ENCODE results near the gene GBF1. TPM values are rescaled to one million over a fixed set of nuclear protein-coding genes. Genes with fewer than 3 reads are reported as not detected.

The GBF1 gene
- total RNA-seq, 4 donors from 2014 or later = 10.9 to 45.4 (median 23.9) TPM

DNA sequence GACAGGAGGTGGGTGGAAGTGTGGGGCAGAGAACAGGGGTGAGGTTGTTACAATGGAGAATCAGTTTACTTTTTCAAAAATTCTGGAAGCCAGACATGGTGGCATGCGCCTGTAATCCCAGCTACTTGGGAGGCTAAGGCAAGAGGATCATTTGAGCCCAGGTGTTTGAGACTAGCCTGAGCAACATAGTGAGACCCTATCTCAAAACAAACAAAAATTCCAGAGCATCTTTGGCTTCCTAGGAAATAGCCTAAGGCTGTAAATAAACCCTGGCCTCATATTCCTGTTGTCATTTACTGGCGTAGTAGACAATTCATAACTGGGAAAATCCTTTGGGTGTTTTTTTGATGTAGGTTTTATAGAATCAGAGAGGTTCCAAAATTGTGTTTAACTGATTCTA, 44.0 kb downstream of the GBF1 start:
- no peak overlapping the region for H3K4me3 ChIP-seq
- no peaks in the 10 kb centered on the region for H3K36me3 ChIP-seq
- no peak for DNase-seq
- H3K9me3 ChIP-seq = no peaks in the 10 kb centered on the region
- no peak for TF ChIP-seq POLR2A (IDR thresholded peaks at IDR 0.05)
- TF ChIP-seq, protein P1, sequence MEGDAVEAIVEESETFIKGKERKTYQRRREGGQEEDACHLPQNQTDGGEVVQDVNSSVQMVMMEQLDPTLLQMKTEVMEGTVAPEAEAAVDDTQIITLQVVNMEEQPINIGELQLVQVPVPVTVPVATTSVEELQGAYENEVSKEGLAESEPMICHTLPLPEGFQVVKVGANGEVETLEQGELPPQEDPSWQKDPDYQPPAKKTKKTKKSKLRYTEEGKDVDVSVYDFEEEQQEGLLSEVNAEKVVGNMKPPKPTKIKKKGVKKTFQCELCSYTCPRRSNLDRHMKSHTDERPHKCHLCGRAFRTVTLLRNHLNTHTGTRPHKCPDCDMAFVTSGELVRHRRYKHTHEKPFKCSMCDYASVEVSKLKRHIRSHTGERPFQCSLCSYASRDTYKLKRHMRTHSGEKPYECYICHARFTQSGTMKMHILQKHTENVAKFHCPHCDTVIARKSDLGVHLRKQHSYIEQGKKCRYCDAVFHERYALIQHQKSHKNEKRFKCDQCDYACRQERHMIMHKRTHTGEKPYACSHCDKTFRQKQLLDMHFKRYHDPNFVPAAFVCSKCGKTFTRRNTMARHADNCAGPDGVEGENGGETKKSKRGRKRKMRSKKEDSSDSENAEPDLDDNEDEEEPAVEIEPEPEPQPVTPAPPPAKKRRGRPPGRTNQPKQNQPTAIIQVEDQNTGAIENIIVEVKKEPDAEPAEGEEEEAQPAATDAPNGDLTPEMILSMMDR (IDR thresholded peaks at IDR 0.05) = no peak
- peaks cover 0 to 4% of the 10 kb centered on the region in 2 donors for H3K4me1 ChIP-seq
- intact Hi-C loops (cut with DNase I; ENCODE audit: low total_unique reads) = no loop called here
- no peak overlapping the region for H3K27ac ChIP-seq
- H3K27me3 ChIP-seq = no peaks in the 10 kb centered on the region

DNA sequence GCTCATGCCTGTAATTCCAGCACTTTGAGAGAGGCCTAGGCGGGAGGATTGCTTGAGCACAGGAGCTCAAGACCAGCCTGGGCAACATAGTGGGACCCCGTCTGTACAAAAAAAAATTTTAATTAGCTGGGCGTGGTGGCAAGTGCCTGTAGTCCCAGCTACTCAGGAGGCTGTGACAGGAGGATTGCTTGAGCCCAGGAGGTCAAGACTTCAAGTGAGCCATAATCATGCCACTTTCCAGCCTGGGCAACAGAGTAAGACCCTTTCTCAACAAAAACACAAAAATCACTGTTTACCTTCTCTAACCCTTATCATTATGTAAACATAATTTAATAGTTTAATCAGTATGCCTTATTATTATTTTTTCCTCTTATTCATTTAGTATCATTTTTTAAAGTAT, 44.5 kb downstream of the GBF1 start:
- Histone ChIP-seq H3K36me3 (no peaks in the 10 kb centered on the region), H3K27ac (no peak overlapping the region), H3K9me3 (no peaks in the 10 kb centered on the region), H3K4me3 (no peak overlapping the region), H3K4me1 (peaks cover 0 to 4% of the 10 kb centered on the region in 2 donors), H3K27me3 (no peaks in the 10 kb centered on the region)
- TF ChIP-seq, protein P1 (IDR thresholded peaks at IDR 0.05) = no peak
- DNase-seq = no peak
- intact Hi-C loops (cut with DNase I; ENCODE audit: low total_unique reads) = no loop called here

DNA sequence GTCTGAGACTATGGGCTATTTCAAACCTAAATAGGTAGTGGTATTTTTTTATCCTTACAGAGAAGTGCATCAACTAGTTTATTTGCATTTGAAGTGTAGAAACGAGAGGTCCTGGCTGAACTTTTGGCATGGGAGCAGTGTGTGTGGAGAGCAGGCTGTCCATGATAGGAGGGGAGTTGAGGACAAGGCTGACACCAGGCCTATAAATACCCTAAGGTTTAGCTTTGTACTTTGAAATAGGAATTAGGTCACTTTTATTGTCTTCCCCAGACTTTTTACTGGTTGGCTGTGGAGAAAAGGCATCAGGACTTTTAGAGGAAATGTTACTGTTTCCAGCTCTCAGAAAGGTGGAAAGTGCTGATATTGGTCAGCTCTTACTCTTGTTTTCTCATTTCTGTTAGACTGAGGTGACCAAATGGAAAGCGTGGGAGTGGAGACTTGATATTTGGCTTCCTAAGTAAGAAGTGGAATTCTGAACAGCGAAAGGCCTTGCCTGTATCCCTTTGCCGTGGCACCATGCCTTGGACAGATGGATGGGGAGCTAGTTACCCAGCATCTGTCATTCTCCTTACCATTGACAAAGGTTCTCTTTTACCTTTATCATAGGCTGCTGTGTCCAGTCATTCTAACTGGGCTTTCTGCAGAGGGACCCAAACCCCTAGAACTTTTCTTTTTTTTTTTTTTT, 46.0 kb downstream of the GBF1 start:
- TF ChIP-seq, protein P1 (IDR thresholded peaks at IDR 0.05) = no peak
- TF ChIP-seq POLR2A (IDR thresholded peaks at IDR 0.05) = no peak
- no peak overlapping the region for H3K4me3 ChIP-seq
- no peaks in the 10 kb centered on the region for H3K36me3 ChIP-seq
- no peak overlapping the region for H3K27ac ChIP-seq
- H3K4me1 ChIP-seq = peaks cover 0 to 4% of the 10 kb centered on the region in 2 donors
- DNase-seq = no peak
- H3K9me3 ChIP-seq = no peaks in the 10 kb centered on the region
- intact Hi-C loops (cut with DNase I; ENCODE audit: low total_unique reads) = no loop called here
- no peaks in the 10 kb centered on the region for H3K27me3 ChIP-seq

DNA sequence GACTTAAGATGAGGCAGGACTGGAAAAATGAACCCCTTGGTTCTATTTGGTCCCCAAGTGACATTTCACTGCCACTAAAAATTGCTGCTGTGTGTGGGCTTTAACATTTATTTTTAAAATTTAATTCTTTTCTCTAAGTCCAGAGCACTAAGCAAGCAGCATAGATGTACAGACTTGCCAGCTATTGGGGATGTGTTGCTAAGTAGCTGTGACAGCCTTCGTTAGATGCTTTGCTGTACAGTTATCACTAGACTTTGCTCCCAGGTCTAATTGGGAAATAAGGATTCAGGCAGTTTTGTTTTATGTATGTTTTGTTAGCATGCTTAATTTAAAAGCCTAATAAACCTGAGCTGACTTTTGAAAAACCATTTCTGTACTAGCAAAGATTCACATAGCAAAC, 51.8 kb downstream of the GBF1 start:
- Histone ChIP-seq H3K27me3 (no peaks in the 10 kb centered on the region), H3K4me3 (no peak overlapping the region), H3K9me3 (no peaks in the 10 kb centered on the region), H3K4me1 (no peaks in the 10 kb centered on the region), H3K36me3 (no peaks in the 10 kb centered on the region), H3K27ac (no peak overlapping the region)
- intact Hi-C loops (cut with DNase I; ENCODE audit: low total_unique reads) = no loop called here
- no peak for DNase-seq
- TF ChIP-seq, protein P1 (IDR thresholded peaks at IDR 0.05) = no peak
- TF ChIP-seq POLR2A (IDR thresholded peaks at IDR 0.05) = no peak

DNA sequence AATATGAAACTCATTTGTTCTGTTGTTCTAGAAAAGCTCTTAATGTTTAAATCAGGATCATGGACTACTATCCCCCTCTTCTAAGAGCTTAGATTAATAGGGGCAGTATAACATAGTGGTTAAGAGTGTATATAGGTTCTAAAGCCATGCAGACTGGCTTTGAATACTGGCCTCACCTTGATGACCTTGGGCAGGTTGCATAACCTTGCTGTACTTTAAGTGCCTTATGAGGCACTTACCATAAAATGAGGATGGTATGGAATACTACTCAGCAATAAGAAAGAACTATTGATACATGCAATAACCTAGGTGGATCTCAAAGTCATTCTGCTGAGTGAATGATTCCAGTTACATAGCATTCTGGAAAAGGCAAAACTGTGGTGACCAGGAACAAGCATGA, 53.6 kb downstream of the GBF1 start:
- Histone ChIP-seq H3K9me3 (no peaks in the 10 kb centered on the region), H3K36me3 (no peaks in the 10 kb centered on the region), H3K27me3 (no peaks in the 10 kb centered on the region), H3K27ac (no peak overlapping the region), H3K4me3 (no peak overlapping the region), H3K4me1 (no peaks in the 10 kb centered on the region)
- intact Hi-C loops (cut with DNase I; ENCODE audit: low total_unique reads) = no loop called here
- DNase-seq = no peak
- TF ChIP-seq, protein P1 (IDR thresholded peaks at IDR 0.05) = no peak
- no peak for TF ChIP-seq POLR2A (IDR thresholded peaks at IDR 0.05)

Data from uterus (tissue), 4 donors.